ENCODE data around the gene QRICH2. TPM values are rescaled to one million over a fixed set of nuclear protein-coding genes. Genes with fewer than 3 reads are reported as not detected.

QRICH2 gene
- total and polyA plus RNA-seq, 9 of the 15 experiments (the other 6 are each of a cell fraction or from before 2014, with no cell fraction given), result 0.03 to 1.6 (median 0.81) TPM

- TF ChIP-seq RBM22 (IDR thresholded peaks at IDR 0.05; ENCODE audit: low read depth, low read length, poor library complexity, severe bottlenecking) (no peak), SMC3 (conservative IDR thresholded peaks at IDR 0.05; ENCODE audit: insufficient read depth, low read depth, low read length) (no peak), FOSL1 (tag; conservative IDR thresholded peaks at IDR 0.05) (no peak), XRCC3 (IDR thresholded peaks at IDR 0.05) (no peak), FOXM1 (IDR thresholded peaks at IDR 0.05; ENCODE audit: low read depth) (no peak), FOXM1 (CRISPR knock-in tag; IDR thresholded peaks at IDR 0.05; ENCODE audit: low read depth) (peak; percentile 55; the same call in 1 of the 2 replicates), EP400 (IDR thresholded peaks at IDR 0.05) (peak; percentile 38; the same call in 1 of the 2 replicates), PRDM10 (IDR thresholded peaks at IDR 0.05; ENCODE audit: partially characterized antibody) (peak; percentile 28), ZNF124 (CRISPR knock-in tag; IDR thresholded peaks at IDR 0.05) (no peak), SMARCA4 (IDR thresholded peaks at IDR 0.05) (peak; percentile 34; the same call in 1 of the 2 replicates), STAT5B (CRISPR knock-in tag; IDR thresholded peaks at IDR 0.05) (no peak), NBN (IDR thresholded peaks at IDR 0.05; ENCODE audit: low read depth) (no peak), SRF (CRISPR knock-in tag; IDR thresholded peaks at IDR 0.05) (no peak), SETDB1 (IDR thresholded peaks at IDR 0.05; ENCODE audit: low read length) (no peak), PTBP1 (IDR thresholded peaks at IDR 0.05; ENCODE audit: low read depth, low read length) (no peak), ARID4B (CRISPR knock-in tag; IDR thresholded peaks at IDR 0.05) (0 out of 2 replicates have a peak, but pooled peaks have one; percentile 13), TFAM (CRISPR knock-in tag; conservative IDR thresholded peaks at IDR 0.05) (no peak), RBM15 (IDR thresholded peaks at IDR 0.05; ENCODE audit: insufficient read depth, low read length) (no peak), BACH1 (tag; IDR thresholded peaks at IDR 0.05) (no peak), HDGF (IDR thresholded peaks at IDR 0.05) (no peak), ZNF232 (CRISPR knock-in tag; IDR thresholded peaks at IDR 0.05) (no peak), TBL1XR1 (IDR thresholded peaks at IDR 0.05; ENCODE audit: low read length in 2 of 2) (no peak)
These were observed 41.7 kb downstream of the QRICH2 start (continued) for GRCh38 chr17:76266244-76266938.

Measured in K562 (cell line).